ENCODE results near the gene FBN2.

GRCh38 chr5:128237546-128237945, 300.5 kb downstream of the FBN2 start:
- TF ChIP-seq POLR2AphosphoS5 (IDR thresholded peaks at IDR 0.05) = no peak
- no peak for TF ChIP-seq POLR2A (IDR thresholded peaks at IDR 0.05)
